Fibroblast of skin of left biceps (primary cell): ENCODE data around the gene AGAP1.

Source experiments
- DNase-seq, 2 experiments: peaks; one replicate each; pipeline ENCODE4 v3.0.0-alpha.2; 2013; ENCODE audit warnings: low read depth in 2 of 2

Gene AGAP1

GRCh38 chr2:235710933-235711332 is 217.1 kb downstream of the AGAP1 start:
- no peak for DNase-seq

- DNase-seq, result no peak
Measured at GRCh38 chr2:235711527-235711926, 217.7 kb downstream of the AGAP1 start.

DNA sequence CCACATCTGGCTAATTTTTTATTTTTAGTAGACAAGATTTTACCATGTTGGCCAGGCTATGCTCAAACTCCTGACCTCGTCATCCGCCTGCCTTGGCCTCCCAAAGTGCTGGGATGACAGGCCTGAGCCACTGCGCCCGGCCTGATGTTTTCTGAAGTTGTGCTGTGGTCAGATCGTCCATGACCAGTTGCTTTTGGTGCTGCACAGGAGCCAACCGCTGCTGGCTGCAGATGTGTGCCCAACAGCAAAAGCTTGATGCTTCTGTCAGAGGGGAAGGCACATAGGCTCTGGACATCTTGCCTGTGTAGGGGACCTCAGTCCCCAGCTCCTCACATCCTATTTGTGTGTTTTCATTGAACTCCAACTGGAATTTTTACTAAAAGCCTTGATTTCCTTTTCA is 218.3 kb downstream of the AGAP1 start:
- no peak for DNase-seq

DNA sequence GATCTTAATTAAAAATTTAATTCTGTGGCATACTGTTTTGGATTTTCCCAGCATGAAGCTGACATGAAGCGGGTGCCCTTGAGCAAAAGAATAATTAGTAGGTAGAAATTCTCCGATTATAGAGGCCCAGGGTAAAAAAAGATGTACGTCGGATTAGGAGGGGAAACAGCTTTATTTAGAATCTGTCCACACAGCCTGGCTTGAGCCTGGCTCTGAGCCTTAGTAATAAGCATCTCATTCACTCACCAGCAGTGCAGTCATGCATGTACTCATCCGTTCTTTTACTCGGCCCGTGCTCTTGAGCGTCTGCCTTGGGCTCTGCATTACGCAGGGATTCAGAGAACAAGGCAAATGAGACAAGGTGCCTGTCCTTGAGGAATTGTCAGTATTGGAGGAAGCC is 219.3 kb downstream of the AGAP1 start:
- no peak for DNase-seq

DNA sequence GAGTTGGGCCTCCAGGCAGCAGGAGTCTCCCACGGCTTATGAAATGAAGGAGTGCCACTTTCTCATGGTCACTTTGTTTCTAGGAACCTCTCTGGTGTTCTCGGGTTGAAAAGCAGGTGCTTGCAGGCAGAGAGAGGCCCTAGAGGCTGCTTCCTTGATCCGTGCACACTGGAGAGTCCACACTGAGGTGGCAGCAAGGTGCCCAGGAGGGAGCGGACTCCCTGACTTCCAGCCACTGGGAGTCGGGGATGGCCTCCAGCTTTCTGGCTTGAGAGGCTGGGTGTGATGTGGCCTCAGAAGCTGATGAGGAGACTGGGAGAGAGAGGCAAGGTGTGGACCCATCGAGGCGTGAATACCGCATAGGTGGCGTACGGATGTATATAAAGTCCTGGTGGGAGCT is 221.8 kb downstream of the AGAP1 start:
- DNase-seq, result no peak

DNA sequence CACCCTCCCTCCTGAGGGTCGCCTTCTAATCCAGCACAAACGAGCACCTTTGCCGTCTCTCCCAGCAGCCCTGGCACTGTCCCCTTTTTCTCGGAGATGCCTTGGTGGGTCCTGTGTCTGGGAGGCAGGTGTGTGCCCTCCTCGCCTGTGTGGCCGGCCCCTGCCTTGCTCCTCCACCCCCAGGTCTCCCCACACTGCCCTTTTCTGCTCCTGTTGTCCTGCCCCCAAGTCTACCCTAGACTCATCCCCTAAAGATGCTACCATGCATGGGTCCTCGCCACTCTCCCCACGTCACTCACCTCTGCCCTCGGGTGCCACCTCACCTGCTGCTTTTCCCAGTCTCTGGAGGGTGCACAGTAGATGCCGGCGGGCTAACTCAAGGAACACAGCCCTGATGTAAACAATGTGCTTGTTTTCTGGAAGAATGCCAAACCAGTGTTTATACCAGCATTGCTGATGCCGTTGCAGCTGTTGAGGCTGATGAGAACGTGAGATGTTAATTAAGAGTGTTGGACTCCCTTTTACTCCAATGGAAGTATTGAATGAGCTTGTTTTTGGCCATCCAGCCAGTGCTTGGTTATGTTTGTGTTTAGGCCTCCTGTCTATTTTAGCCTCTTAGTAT is 223.1 kb downstream of the AGAP1 start:
- no peak for DNase-seq

- no peak for DNase-seq
Measured at GRCh38 chr2:235719146-235719942, 225.5 kb downstream of the AGAP1 start.

DNA sequence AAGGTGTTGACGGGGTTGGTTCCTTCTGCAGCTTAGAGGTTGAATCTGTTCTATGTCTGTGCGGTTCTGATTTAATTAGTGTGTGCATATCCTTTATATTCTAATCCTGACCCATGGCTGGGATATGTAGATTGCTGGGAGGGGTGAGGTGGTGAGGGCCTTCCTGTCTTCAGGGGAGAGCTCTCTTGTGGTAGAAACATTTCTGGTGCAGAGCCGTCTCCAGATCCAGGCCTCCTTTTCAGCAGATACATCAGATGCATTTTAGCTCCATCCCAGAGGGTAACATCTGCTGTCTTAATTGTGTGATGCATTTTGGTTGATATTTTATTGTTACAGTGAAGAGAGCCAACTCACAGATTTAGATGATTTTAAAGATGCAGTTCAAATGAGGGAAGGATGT is 227.8 kb downstream of the AGAP1 start:
- DNase-seq, result no peak

DNA sequence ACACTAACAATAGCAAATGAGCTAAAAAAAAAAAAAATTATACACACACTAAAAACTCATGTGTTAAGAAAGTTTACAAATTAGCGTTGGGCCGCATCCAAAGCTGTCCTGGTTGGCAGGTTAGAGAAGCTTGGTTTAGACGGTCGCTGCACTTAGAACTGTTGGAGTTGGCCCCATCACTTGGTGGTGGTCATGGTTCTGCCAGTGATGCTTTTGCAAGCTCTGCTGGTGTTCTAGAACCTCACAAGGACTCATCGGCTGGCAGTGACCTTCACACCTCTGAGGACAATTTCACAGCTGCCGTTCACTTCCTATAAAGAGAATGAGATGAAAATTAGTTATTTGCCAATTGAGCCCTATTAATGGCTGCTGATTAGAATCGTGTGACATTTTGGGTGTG is 229.0 kb downstream of the AGAP1 start:
- no peak for DNase-seq

GRCh38 chr2:235723371-235723770 is 229.5 kb downstream of the AGAP1 start:
- no peak for DNase-seq

DNA sequence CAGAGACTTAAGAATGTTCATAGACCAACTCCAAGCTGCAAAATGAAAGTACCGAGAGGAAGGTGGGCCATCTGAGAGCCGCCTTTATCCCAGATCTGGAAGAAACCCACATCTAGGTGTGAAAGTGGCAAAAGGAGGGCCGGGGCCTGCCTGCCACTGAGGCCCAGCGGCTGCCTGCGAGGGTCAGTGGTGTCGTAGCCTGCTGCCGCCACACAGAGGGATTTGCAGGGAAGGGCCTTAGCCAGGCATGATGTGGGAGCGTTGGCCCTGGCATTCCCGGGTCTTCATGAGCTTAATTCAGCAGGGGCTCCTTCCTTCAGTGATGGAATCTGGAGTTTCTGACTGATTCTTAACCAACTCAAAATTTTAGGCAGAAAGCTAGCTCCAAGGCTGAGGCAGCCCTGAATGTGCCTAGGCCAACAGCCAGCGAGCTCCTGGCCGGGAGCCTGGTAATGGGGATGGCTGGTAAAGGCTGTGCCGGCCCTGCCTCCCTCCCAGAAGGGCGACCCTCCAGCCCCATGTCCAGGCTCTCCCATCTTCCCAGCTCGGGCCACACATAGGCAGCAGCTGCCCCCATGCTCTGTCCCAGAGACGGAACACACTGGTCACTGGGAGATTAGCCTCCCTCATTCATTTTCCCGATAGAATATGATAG is 230.1 kb downstream of the AGAP1 start:
- no peak for DNase-seq

DNA sequence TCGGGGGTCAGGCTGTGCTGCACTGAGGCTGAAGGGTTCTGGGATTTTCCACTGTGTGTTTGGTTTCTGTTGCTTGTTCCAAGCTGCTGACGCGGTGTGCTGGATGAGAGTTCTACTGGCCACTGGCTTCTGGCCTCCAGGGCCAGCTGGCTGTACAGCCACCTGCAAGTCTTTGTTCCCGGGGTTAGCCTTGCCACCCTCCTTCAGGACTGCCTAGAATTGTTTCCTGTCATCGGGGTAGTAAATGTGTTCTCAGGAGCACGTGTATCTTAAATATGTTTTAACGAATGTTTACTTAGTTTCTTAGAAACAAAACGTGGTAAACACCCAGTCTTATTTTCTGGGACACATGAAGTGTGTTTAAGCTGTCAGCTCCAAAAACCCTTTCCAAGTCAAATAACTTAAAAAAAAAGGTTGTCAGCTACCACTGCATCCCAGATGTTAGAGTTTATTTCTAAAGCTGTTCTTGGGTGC is 231.2 kb downstream of the AGAP1 start:
- DNase-seq, result no peak

DNA sequence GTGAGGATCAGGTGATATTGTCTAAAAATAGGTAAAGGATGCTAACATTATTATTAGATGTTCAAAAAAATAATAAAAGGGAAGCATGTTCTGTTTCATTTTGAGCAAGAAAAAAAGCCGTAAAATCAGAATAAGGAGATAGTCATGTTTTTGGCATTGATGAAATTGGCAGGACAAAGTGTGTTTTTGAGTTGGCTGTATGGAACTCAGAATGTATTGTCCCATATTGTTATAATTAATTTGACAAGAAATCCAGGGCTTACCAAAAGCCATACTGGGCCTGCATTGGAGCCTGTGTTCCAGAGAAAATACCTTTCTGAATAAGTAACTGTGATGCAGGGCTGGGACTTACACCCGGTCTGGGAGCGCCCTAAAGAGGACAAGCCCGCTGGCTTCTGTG is 232.0 kb downstream of the AGAP1 start:
- DNase-seq, result no peak

GRCh38 chr2:235726554-235726953 is 232.7 kb downstream of the AGAP1 start:
- DNase-seq, result no peak

GRCh38 chr2:235727174-235727573 is 233.3 kb downstream of the AGAP1 start:
- no peak for DNase-seq

DNA sequence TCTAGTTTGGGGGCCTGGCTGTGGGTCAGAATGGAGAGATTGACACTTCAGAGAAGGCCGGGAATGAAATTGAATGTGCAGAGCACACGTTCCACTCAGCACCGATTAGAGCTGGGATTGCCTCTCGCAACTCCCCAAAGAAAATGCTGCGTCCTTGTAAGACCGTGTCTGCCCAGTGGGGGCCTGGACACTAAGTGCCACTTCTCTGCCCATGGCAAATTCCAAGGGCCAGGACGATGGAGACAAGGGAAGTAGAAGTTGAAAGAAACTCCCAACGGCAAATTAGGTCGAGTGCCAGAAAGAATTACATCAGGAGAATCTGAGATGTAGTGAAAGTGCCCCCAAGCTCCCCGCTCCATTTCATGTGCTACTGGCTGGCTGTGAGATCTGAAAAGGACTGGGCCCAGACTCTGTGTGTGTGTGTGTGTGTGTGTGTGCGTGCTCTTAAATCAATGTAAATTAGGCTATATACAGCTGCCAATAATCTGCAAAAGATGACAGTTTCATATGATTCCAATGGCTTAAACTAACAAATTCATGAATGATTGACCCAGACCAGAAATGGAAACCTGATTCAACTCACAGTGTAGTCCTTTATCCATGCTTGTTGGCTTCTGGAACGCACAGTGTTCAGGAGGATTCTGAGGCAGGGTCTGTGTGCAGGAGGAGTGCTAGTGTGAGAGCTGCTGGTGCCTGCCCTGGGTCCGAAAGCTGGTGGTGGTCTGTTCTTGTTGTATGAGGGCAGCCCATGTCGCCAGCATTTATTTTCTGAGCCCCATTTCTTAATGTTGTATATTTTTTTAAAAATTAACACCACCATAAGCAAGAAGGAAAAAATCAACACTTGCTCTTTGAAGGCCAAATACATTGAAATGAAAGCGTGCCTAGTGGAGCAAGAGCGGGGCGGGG is 234.3 kb downstream of the AGAP1 start:
- DNase-seq, result no peak

GRCh38 chr2:235728800-235729556 is 235.1 kb downstream of the AGAP1 start:
- no peak for DNase-seq

DNA sequence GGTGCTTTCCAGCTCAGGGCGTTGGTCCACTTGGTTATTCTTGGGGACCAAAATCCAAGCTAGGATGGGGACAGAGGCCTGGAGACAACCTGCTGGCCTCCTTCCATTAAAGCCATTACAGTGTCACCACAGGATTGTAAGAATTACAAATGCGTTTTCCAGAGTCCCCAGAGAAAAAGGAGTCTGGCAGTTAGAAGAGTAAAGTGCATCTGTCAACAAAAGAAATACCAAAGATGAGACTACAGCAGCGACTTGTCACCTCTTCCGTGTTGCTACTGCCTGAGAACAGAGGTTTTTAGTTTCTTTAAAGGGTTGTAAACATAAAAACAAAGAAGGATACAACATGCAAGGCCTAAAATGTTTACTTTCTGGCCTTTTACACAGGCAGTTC is 235.7 kb downstream of the AGAP1 start:
- DNase-seq, result no peak

DNA sequence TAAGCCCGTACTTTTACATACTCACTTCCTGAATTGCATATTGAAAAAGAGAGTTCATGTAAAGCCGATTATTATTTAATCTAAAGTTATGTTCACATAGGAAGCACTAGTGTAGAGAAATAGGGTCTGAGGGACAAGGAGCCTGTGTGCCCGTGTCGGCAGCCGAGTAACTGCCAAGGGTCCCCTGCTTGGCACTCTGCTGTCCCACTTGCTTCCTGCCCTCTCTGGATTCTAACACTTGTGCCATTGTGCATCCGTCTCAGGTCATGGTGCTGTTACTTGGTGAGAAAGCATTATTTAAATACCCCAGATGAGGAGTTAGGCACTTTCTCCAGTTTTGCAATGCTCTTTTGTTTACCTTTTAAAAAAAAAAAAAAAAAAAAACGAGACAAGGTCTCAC is 236.3 kb downstream of the AGAP1 start:
- DNase-seq, result no peak

DNA sequence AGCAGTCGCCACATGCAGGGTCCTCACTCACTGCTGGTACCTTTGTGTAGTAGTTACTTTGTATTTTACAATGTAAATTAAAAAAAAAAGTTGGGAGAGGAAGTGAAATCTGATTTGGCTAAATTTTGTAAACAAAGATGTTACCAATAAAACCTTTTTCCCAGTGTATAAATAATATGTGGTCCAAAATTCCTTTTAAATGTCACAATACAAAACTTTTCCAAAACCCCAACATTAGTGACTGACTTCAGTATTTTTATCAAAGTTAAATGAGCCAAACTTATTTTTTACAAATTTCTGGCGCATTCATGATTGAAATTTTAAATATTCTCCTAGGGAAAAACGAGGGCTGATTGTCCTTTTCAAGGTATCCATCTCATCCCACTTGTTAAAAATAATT is 239.9 kb downstream of the AGAP1 start:
- no peak for DNase-seq

- DNase-seq, result no peak
Measured at GRCh38 chr2:235734168-235734567, 240.3 kb downstream of the AGAP1 start.
